ENCODE data around the gene ALDH3A2. TPM values are rescaled to one million over a fixed set of nuclear protein-coding genes. Genes with fewer than 3 reads are reported as not detected.

The ALDH3A2 gene
- total RNA-seq, 1 donor, result 82.2 TPM

GRCh38 chr17:19708431-19709175 lies 60.1 kb downstream of the ALDH3A2 start:
- peak; percentile 58 for DNase-seq (ENCODE audit: insufficient read length, low spot score, missing footprints)
- H3K4me1 ChIP-seq (ENCODE audit: insufficient read depth, low read length), result no peaks in the 10 kb centered on the region

GRCh38 chr17:19709841-19710240 lies 61.3 kb downstream of the ALDH3A2 start:
- H3K79me2 ChIP-seq (ENCODE audit: insufficient read depth, low read length), result no peaks in the 10 kb centered on the region
- H4K20me1 ChIP-seq (ENCODE audit: insufficient read depth, low read length), result no peaks in the 10 kb centered on the region
- no peaks in the 10 kb centered on the region for H3K36me3 ChIP-seq (ENCODE audit: insufficient read depth, low read length)
- H2AFZ ChIP-seq (ENCODE audit: low read length), result no peak overlapping the region
- no peak overlapping the region for H3K4me2 ChIP-seq (ENCODE audit: insufficient read depth, low read length)
- no peak for TF ChIP-seq CTCF (IDR thresholded peaks at IDR 0.05; ENCODE audit: extremely low read depth, low read depth, low read length)
- no peaks in the 10 kb centered on the region for H3K27me3 ChIP-seq (ENCODE audit: insufficient read depth, low read length)
- H3K27ac ChIP-seq (ENCODE audit: low read depth, low read length), result no peak overlapping the region
- DNase-seq (ENCODE audit: insufficient read length, low spot score, missing footprints), result peak; percentile 23
- no peak overlapping the region for H3K4me3 ChIP-seq (ENCODE audit: insufficient read depth, low read length)
- no peaks in the 10 kb centered on the region for H3K4me1 ChIP-seq (ENCODE audit: insufficient read depth, low read length)
- no peaks in the 10 kb centered on the region for H3K9me3 ChIP-seq (ENCODE audit: low read depth, low read length)

More at GRCh38 chr17:19708431-19709175, 60.1 kb downstream of the ALDH3A2 start:
- Histone ChIP-seq H3K4me2 (ENCODE audit: insufficient read depth, low read length) (no peak overlapping the region), H3K36me3 (ENCODE audit: insufficient read depth, low read length) (no peaks in the 10 kb centered on the region), H3K27ac (ENCODE audit: low read depth, low read length) (no peak overlapping the region), H3K27me3 (ENCODE audit: insufficient read depth, low read length) (no peaks in the 10 kb centered on the region), H3K9me3 (ENCODE audit: low read depth, low read length) (no peaks in the 10 kb centered on the region), H3K79me2 (ENCODE audit: insufficient read depth, low read length) (no peaks in the 10 kb centered on the region), H2AFZ (ENCODE audit: low read length) (no peak overlapping the region), H4K20me1 (ENCODE audit: insufficient read depth, low read length) (no peaks in the 10 kb centered on the region), H3K4me3 (ENCODE audit: insufficient read depth, low read length) (no peak overlapping the region)
- TF ChIP-seq CTCF (IDR thresholded peaks at IDR 0.05; ENCODE audit: extremely low read depth, low read depth, low read length), result no peak

- Histone ChIP-seq H3K27me3 (ENCODE audit: insufficient read depth, low read length) (no peaks in the 10 kb centered on the region), H2AFZ (ENCODE audit: low read length) (no peak overlapping the region), H3K4me2 (ENCODE audit: insufficient read depth, low read length) (no peak overlapping the region), H3K9me3 (ENCODE audit: low read depth, low read length) (no peaks in the 10 kb centered on the region), H3K79me2 (ENCODE audit: insufficient read depth, low read length) (no peaks in the 10 kb centered on the region), H4K20me1 (ENCODE audit: insufficient read depth, low read length) (no peaks in the 10 kb centered on the region), H3K4me1 (ENCODE audit: insufficient read depth, low read length) (no peaks in the 10 kb centered on the region), H3K27ac (ENCODE audit: low read depth, low read length) (no peak overlapping the region), H3K36me3 (ENCODE audit: insufficient read depth, low read length) (no peaks in the 10 kb centered on the region), H3K4me3 (ENCODE audit: insufficient read depth, low read length) (no peak overlapping the region)
- no peak for TF ChIP-seq CTCF (IDR thresholded peaks at IDR 0.05; ENCODE audit: extremely low read depth, low read depth, low read length)
- DNase-seq (ENCODE audit: insufficient read length, low spot score, missing footprints), result peak; percentile 68
Observed at GRCh38 chr17:19712436-19713004, 64.0 kb downstream of the ALDH3A2 start.

DNA sequence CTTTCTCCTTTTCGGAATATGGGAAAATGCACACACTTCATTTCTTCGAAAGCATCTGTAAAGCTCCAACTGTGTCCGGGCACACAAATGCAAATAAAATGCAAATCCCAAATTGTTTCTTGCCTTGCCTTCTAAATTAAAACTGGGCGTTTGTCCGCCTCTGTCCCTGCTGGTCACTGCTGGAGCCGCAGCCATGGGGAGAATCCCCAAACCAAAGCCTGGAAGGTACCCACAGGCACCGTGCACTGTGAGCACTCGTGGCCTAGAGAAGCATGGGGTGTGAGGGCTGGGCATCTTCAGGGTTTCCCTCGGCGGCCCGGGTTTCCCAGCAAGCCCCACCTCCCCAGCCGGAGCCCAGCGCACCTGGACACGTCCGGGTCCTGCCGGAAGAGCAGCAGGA lies 64.9 kb downstream of the ALDH3A2 start:
- Histone ChIP-seq H3K4me1 (ENCODE audit: insufficient read depth, low read length) (no peaks in the 10 kb centered on the region), H3K27ac (ENCODE audit: low read depth, low read length) (no peak overlapping the region), H4K20me1 (ENCODE audit: insufficient read depth, low read length) (no peaks in the 10 kb centered on the region), H3K79me2 (ENCODE audit: insufficient read depth, low read length) (no peaks in the 10 kb centered on the region), H3K4me3 (ENCODE audit: insufficient read depth, low read length) (no peak overlapping the region), H3K4me2 (ENCODE audit: insufficient read depth, low read length) (no peak overlapping the region), H2AFZ (ENCODE audit: low read length) (no peak overlapping the region), H3K9me3 (ENCODE audit: low read depth, low read length) (no peaks in the 10 kb centered on the region), H3K36me3 (ENCODE audit: insufficient read depth, low read length) (no peaks in the 10 kb centered on the region), H3K27me3 (ENCODE audit: insufficient read depth, low read length) (no peaks in the 10 kb centered on the region)
- TF ChIP-seq CTCF (IDR thresholded peaks at IDR 0.05; ENCODE audit: extremely low read depth, low read depth, low read length), result peak; percentile 31
- DNase-seq (ENCODE audit: insufficient read length, low spot score, missing footprints), result peak; percentile 94
